ENCODE measurements around the gene STPG4.

GRCh38 chr2:47057687-47058002 is 97.5 kb downstream of the STPG4 start:
- TF ChIP-seq CTCF (IDR thresholded peaks at IDR 0.05) (no peak), POLR2A (IDR thresholded peaks at IDR 0.05) (no peak)

Data from thyroid gland (tissue), 4 donors.